ENCODE measurements around the gene KCNIP3. TPM values are rescaled to one million over a fixed set of nuclear protein-coding genes. Genes with fewer than 3 reads are reported as not detected.

Gene KCNIP3
- polyA plus RNA-seq, 3 donors from 2014 or later, result not detected

GRCh38 chr2:95343429-95344214 lies 46.5 kb downstream of the KCNIP3 start:
- DNase-seq, result no peak
- H3K27ac Mint-ChIP-seq, result no peak overlapping the region
- peaks cover 4 to 16% (median 11%) of the 10 kb centered on the region in 3 donors for H3K27me3 Mint-ChIP-seq (ENCODE audit: low read depth in 3 of 3)
- H3K9me3 Mint-ChIP-seq, result no peaks in the 10 kb centered on the region
- no peak overlapping the region for H3K4me3 Mint-ChIP-seq
- H3K4me1 Mint-ChIP-seq, result peaks cover 4 to 9% of the 10 kb centered on the region in 2 donors
- no peaks in the 10 kb centered on the region for H3K36me3 Mint-ChIP-seq

GRCh38 chr2:95344215-95344583 lies 47.1 kb downstream of the KCNIP3 start:
- H3K9me3 Mint-ChIP-seq, result no peaks in the 10 kb centered on the region
- no peak overlapping the region for H3K27ac Mint-ChIP-seq
- H3K4me3 Mint-ChIP-seq, result no peak overlapping the region
- H3K27me3 Mint-ChIP-seq (ENCODE audit: low read depth in 3 of 3), result peaks cover 5 to 16% (median 11%) of the 10 kb centered on the region in 3 donors
- H3K36me3 Mint-ChIP-seq, result no peaks in the 10 kb centered on the region
- H3K4me1 Mint-ChIP-seq, result peaks cover 4 to 9% of the 10 kb centered on the region in 2 donors
- no peak for DNase-seq

- Mint-ChIP-seq H3K4me1 (peaks cover 4 to 9% of the 10 kb centered on the region in 2 donors), H3K36me3 (no peaks in the 10 kb centered on the region), H3K27ac (no peak overlapping the region), H3K9me3 (no peaks in the 10 kb centered on the region), H3K27me3 (ENCODE audit: low read depth in 3 of 3) (peaks cover 6 to 14% (median 11%) of the 10 kb centered on the region in 3 donors), H3K4me3 (peak overlapping the region in 3 of 5 donors; percentile 18 to 51 (median 25))
- DNase-seq, result no peak
Observed at GRCh38 chr2:95344656-95345055, 47.5 kb downstream of the KCNIP3 start.

- H3K4me1 Mint-ChIP-seq, result peaks cover 4 to 9% of the 10 kb centered on the region in 2 donors
- no peaks in the 10 kb centered on the region for H3K36me3 Mint-ChIP-seq
- no peaks in the 10 kb centered on the region for H3K9me3 Mint-ChIP-seq
- peak overlapping the region; percentile 21 to 72 (median 51) for H3K4me3 Mint-ChIP-seq
- H3K27me3 Mint-ChIP-seq (ENCODE audit: low read depth in 3 of 3), result peaks cover 5 to 14% (median 11%) of the 10 kb centered on the region in 3 donors
- no peak overlapping the region for H3K27ac Mint-ChIP-seq
- no peak for DNase-seq
Observed at GRCh38 chr2:95345081-95345562, 48.0 kb downstream of the KCNIP3 start.

GRCh38 chr2:95345563-95346230 lies 48.5 kb downstream of the KCNIP3 start:
- Mint-ChIP-seq H3K4me1 (peaks cover 4 to 9% of the 10 kb centered on the region in 2 donors), H3K27me3 (ENCODE audit: low read depth in 3 of 3) (peaks cover 5 to 15% (median 11%) of the 10 kb centered on the region in 3 donors), H3K4me3 (peak overlapping the region; percentile 63 to 78 (median 69)), H3K36me3 (no peaks in the 10 kb centered on the region), H3K27ac (no peak overlapping the region), H3K9me3 (no peaks in the 10 kb centered on the region)
- DNase-seq, result peak; percentile 28 to 34 (median 33)

- Mint-ChIP-seq H3K4me3 (no peak overlapping the region), H3K27me3 (ENCODE audit: low read depth in 3 of 3) (peaks cover 5 to 15% (median 9%) of the 10 kb centered on the region in 3 donors), H3K27ac (no peak overlapping the region), H3K36me3 (no peaks in the 10 kb centered on the region), H3K4me1 (peaks cover 4 to 9% of the 10 kb centered on the region in 2 donors), H3K9me3 (no peaks in the 10 kb centered on the region)
- no peak for DNase-seq
Observed at GRCh38 chr2:95346231-95346737, 49.1 kb downstream of the KCNIP3 start.

- Mint-ChIP-seq H3K9me3 (no peaks in the 10 kb centered on the region), H3K4me1 (peaks cover 4 to 9% of the 10 kb centered on the region in 2 donors), H3K27ac (no peak overlapping the region), H3K27me3 (ENCODE audit: low read depth in 3 of 3) (peaks cover 5 to 17% (median 8%) of the 10 kb centered on the region in 3 donors), H3K4me3 (peak overlapping the region in 3 of 5 donors; percentile 7 to 62 (median 44)), H3K36me3 (no peaks in the 10 kb centered on the region)
- no peak for DNase-seq
Observed at GRCh38 chr2:95346738-95347671, 49.9 kb downstream of the KCNIP3 start.

GRCh38 chr2:95347681-95348608 lies 50.8 kb downstream of the KCNIP3 start:
- Mint-ChIP-seq H3K27me3 (ENCODE audit: low read depth in 3 of 3) (peaks cover 5 to 17% (median 8%) of the 10 kb centered on the region in 3 donors), H3K4me1 (peaks cover 4 to 9% of the 10 kb centered on the region in 2 donors), H3K36me3 (no peaks in the 10 kb centered on the region), H3K9me3 (no peaks in the 10 kb centered on the region), H3K4me3 (peak overlapping the region in 3 of 5 donors; percentile 7 to 62 (median 29)), H3K27ac (no peak overlapping the region)
- no peak for DNase-seq

GRCh38 chr2:95348609-95349567 lies 51.7 kb downstream of the KCNIP3 start:
- H3K36me3 Mint-ChIP-seq, result no peaks in the 10 kb centered on the region
- H3K9me3 Mint-ChIP-seq, result no peaks in the 10 kb centered on the region
- H3K4me1 Mint-ChIP-seq, result peaks cover 4 to 9% of the 10 kb centered on the region in 2 donors
- H3K27me3 Mint-ChIP-seq (ENCODE audit: low read depth in 3 of 3), result peaks cover 5 to 12% (median 8%) of the 10 kb centered on the region in 3 donors
- no peak for DNase-seq
- H3K27ac Mint-ChIP-seq, result no peak overlapping the region
- H3K4me3 Mint-ChIP-seq, result peak overlapping the region in 1 of 5 donors; percentile 26

GRCh38 chr2:95349568-95350322 lies 52.6 kb downstream of the KCNIP3 start:
- DNase-seq, result no peak
- Mint-ChIP-seq H3K27me3 (ENCODE audit: low read depth in 3 of 3) (peaks cover 6 to 10% (median 7%) of the 10 kb centered on the region in 3 donors), H3K27ac (no peak overlapping the region), H3K4me1 (peaks cover 4 to 9% of the 10 kb centered on the region in 2 donors), H3K4me3 (no peak overlapping the region), H3K9me3 (no peaks in the 10 kb centered on the region), H3K36me3 (no peaks in the 10 kb centered on the region)

GRCh38 chr2:95350368-95350767 lies 53.2 kb downstream of the KCNIP3 start:
- peaks cover 6 to 9% (median 7%) of the 10 kb centered on the region in 3 donors for H3K27me3 Mint-ChIP-seq (ENCODE audit: low read depth in 3 of 3)
- peaks cover 4 to 7% of the 10 kb centered on the region in 2 donors for H3K4me1 Mint-ChIP-seq
- DNase-seq, result no peak
- no peaks in the 10 kb centered on the region for H3K36me3 Mint-ChIP-seq
- no peak overlapping the region for H3K4me3 Mint-ChIP-seq
- H3K27ac Mint-ChIP-seq, result no peak overlapping the region
- H3K9me3 Mint-ChIP-seq, result no peaks in the 10 kb centered on the region
